CD4-positive, alpha-beta T cell treated with Interleukin-4 for 4 hours (primary cell): ENCODE results near the gene ACTR1B.
"Not testable (repeated sequence)": the region's sequence is repeated elsewhere in the genome, so short reads cannot be mapped to it uniquely, and the experiment has no call there.

Source experiments
- DNase-seq: peaks from one replicate; pipeline ENCODE4 v3.0.0-alpha.2; 2020

The ACTR1B gene

DNA sequence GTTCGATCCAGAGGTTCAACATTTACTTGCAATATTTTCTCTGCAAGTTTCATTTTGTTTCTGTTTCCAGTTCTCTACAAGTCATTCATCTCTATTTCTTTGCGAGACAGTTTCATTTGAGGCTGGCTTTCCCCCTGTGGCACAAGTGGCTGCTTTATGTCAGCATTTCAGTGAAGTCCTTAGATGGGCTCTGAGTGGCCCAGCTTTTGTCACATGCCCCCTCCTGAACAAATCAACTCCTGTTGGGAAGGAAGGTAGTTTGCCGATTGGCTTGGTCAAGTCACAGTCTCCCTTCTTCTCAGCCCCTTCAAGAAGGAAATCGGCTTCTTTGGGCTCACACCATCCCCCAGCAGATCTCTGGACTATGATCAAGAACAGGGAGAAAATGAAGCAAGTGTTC, 55.1 kb downstream of the ACTR1B start:
- not testable (repeated sequence) for DNase-seq
